Upper lobe of right lung (tissue), 1 donor: ENCODE data around the gene NTNG2. TPM values are rescaled to one million over a fixed set of nuclear protein-coding genes. Genes with fewer than 3 reads are reported as not detected.

Source experiments
- ATAC-seq: fragments of 200-7000 bp; cut with Tn5 transposase; one replicate; pipeline ENCODE4 v1.9.1; 2020; ENCODE audit warnings: mild to moderate bottlenecking, moderate library complexity
- DNase-seq: peaks from one replicate; pipeline ENCODE4 v3.0.0-alpha.2; 2020
- H3K27ac ChIP-seq: fragments of 200-600 bp; one replicate; pipeline ENCODE4 v1.8.0; 2022
- H3K27me3 ChIP-seq: fragments of 200-600 bp; one replicate; pipeline ENCODE4 v1.8.0; 2022; ENCODE audit warnings: mild to moderate bottlenecking
- H3K36me3 ChIP-seq: fragments of 200-600 bp; one replicate; pipeline ENCODE4 v1.8.0; 2022
- H3K4me1 ChIP-seq: fragments of 200-600 bp; one replicate; pipeline ENCODE4 v1.8.0; 2022
- H3K4me3 ChIP-seq: fragments of 200-600 bp; one replicate; pipeline ENCODE4 v1.8.0; 2022; ENCODE audit warnings: mild to moderate bottlenecking
- H3K9me3 ChIP-seq: fragments of 200-600 bp; one replicate; pipeline ENCODE4 v1.8.0; 2022
- CTCF ChIP-seq: fragments of 200-600 bp; IDR thresholded peaks from one replicate; pipeline ENCODE4 v1.8.0; 2022; ENCODE audit warnings: antibody characterized with exemption
- intact Hi-C: fragments of 100-400 bp; cut with DNase I; formaldehyde crosslinking; loops from one replicate; pipeline ENCODE4 v1.11.0; 2022
- total RNA-seq: library from RNA; stranded (reverse); fragmentation: NEBNext Ultra II Directional; extraction: Animal tissue kit (Norgen Biotek cat#: 25700); gene quantifications from one replicate; pipeline ENCODE4 v1.2.1, GENCODE V29; 2021
- donor health status: DM: no; HTN: yes; CAD: no; lungs with severe emphysema.

The NTNG2 gene
- total RNA-seq, 1 donor from 2014 or later = 7.6 TPM

- H3K36me3 ChIP-seq = no peaks in the 10 kb centered on the region
- H3K4me1 ChIP-seq = peaks cover 6% of the 10 kb centered on the region
- ATAC-seq = no peak
- TF ChIP-seq CTCF = no peak
- intact Hi-C loops = no loop called here
- H3K4me3 ChIP-seq = no peak overlapping the region
- H3K27ac ChIP-seq = no peak overlapping the region
- H3K9me3 ChIP-seq = no peaks in the 10 kb centered on the region
- peaks cover 22% of the 10 kb centered on the region for H3K27me3 ChIP-seq
- DNase-seq = no peak
These were observed 37.1 kb upstream of the NTNG2 start for GRCh38 chr9:132124800-132125199.

DNA sequence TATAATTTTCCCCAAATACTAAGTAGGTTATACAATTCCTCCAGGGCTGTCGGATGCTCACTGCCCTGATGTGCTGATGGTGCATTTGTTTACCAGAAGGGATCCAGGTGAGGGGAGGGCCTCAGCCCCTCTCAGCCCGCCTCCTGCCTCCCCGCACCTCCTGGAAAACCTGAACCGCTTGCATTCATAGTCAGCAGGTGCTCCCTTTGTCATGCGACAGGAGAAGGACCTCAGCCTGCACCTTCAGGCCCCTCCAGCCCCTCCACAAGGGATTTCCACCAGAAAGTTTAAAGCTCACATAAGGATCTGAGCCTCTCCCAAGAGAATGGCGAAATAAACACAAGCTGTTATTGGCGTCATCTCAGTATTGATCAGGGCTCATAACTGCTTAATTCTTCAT is 36.5 kb upstream of the NTNG2 start:
- peaks cover 22% of the 10 kb centered on the region for H3K27me3 ChIP-seq
- peaks cover 6% of the 10 kb centered on the region for H3K4me1 ChIP-seq
- intact Hi-C loops = no loop called here
- no peak overlapping the region for H3K4me3 ChIP-seq
- H3K36me3 ChIP-seq = no peaks in the 10 kb centered on the region
- H3K9me3 ChIP-seq = no peaks in the 10 kb centered on the region
- no peak overlapping the region for H3K27ac ChIP-seq
- TF ChIP-seq CTCF = no peak
- ATAC-seq (no peak), DNase-seq (no peak)

DNA sequence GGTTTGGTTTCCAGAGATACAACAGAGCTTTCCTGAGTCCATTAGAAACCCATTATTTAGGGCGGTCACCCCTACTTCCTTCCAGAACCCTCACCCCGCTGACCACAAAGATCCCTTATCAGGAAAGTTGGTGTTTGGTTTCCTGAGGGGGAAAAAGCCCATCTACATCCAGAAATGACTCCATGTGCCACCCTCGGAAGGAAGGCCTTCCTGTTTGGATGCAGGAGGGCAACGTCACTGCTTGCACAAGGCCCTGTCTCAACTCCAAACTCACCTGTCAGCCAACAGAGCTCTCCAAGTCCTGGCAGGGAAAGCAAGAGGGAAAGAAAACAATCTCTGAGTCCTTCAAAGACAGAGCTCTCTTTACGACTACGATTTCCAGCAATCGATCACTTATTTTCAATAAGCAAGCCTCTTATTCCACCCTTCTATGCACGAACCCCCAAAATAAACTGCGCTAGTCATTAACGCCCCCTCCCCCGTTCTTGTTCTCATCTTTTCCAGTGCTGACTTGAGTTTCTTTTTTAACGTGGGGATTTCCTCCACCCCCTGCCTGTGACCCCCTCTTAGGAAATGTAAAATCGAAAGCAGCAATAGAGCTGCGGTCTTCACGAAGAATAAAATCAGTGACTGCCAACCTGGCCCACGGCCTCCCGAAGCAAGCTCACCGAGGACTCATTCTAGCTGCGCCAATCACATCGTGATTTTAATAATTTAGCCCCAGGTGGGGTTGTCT is 35.7 kb upstream of the NTNG2 start:
- ATAC-seq (peak; percentile 62), DNase-seq (no peak)
- H3K27ac ChIP-seq = no peak overlapping the region
- peaks cover 26% of the 10 kb centered on the region for H3K27me3 ChIP-seq
- H3K36me3 ChIP-seq = no peaks in the 10 kb centered on the region
- H3K4me1 ChIP-seq = peaks cover 6% of the 10 kb centered on the region
- H3K9me3 ChIP-seq = no peaks in the 10 kb centered on the region
- no peak for TF ChIP-seq CTCF
- intact Hi-C loops = no loop called here
- no peak overlapping the region for H3K4me3 ChIP-seq

GRCh38 chr9:132126680-132127236 is 35.1 kb upstream of the NTNG2 start:
- Histone ChIP-seq H3K4me1 (peaks cover 6% of the 10 kb centered on the region), H3K27ac (no peak overlapping the region), H3K27me3 (peaks cover 26% of the 10 kb centered on the region), H3K9me3 (no peaks in the 10 kb centered on the region), H3K4me3 (no peak overlapping the region), H3K36me3 (no peaks in the 10 kb centered on the region)
- no peak for TF ChIP-seq CTCF
- ATAC-seq = no peak
- intact Hi-C loops = no loop called here
- DNase-seq = no peak

- Histone ChIP-seq H3K4me3 (no peak overlapping the region), H3K27me3 (peaks cover 26% of the 10 kb centered on the region), H3K27ac (no peak overlapping the region), H3K4me1 (peaks cover 6% of the 10 kb centered on the region), H3K9me3 (no peaks in the 10 kb centered on the region), H3K36me3 (no peaks in the 10 kb centered on the region)
- ATAC-seq (no peak), DNase-seq (no peak)
- intact Hi-C loops = no loop called here
- TF ChIP-seq CTCF = no peak
These were observed 33.8 kb upstream of the NTNG2 start for GRCh38 chr9:132127888-132128534.
